Stimulated activated CD8-positive, alpha-beta memory T cell treated with anti-CD3 and anti-CD28 coated beads, Interleukin-12 subunit alpha, Interleukin-12 subunit beta, amount 100 ng/mL, for 24 hours (primary cell): ENCODE results near the gene HMGXB4.

Experiments used
- DNase-seq: peaks from one replicate; pipeline ENCODE4 v3.0.0-alpha.2; 2020; ENCODE audit errors: extremely low read depth

Gene HMGXB4

DNA sequence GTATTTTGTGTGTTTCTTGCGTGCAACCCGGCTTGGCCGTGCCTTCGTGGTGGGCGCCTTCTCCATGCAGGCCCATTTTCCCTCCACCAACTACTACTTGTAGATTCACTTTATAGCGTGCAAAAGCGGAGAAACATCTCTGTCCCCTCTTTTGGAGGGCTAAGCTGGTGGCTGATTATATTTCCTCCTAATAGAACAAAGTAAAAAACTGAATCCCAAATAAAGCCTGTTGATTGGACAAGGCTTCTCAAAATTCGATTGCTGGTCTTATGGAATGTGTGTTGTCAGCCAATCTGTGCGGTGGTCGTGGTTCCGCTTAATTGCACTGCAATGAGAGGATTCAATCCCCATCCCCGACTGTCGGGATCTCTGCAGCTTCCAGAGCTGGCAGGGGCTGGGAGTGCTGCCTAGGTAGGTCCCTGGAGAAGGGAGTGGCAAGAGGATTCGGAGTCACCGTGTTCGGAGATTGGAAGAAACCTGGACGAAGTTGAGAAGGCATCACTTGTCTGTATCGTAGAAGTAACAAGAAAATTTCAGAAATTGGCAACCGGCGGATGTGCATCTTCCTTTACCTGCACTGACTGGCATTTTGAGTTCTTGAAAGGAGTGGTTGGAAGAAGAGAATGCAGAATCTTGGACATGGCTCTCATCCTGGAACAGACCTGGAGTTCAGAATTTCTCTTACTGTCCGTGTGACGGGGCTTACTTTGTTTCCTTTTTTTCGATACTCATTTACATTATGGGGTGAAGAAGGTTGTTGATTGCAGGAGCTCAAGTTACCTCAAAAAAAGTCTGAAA is 1.1 kb downstream of the HMGXB4 start:
- no peak for DNase-seq

DNA sequence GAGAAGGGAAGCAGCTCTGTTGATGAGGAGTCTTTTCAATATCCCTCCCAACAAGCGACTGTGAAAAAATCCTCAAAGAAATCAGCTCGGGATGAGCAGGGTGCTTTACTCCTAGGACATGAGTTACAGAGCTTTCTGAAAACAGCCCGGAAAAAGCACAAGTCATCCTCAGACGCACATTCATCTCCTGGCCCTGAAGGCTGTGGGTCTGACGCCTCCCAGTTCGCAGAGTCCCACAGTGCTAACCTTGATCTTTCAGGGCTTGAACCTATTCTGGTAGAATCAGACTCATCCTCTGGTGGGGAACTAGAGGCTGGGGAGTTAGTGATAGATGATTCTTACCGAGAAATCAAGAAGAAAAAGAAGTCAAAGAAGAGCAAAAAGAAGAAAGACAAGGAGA is 7.7 kb downstream of the HMGXB4 start:
- DNase-seq = no peak

DNA sequence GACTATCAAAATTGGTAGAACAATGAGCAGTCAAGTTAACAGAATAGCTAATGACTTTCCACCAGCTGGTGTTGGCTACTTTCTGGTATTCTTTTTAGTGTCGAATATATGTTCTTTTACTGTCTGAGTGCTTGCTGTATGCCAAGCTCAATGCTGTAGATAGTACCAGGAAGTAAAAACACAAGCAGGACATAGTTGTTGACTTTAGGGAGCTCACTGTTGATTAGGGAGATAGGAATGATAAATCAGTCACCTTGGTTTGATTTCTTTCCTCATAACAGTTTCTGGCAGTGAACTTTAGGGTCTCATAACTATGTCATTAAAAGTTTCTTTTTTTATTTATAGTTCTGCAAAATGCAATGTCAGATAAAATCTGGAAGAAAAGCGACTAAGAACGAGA is 9.0 kb downstream of the HMGXB4 start:
- DNase-seq = no peak

DNA sequence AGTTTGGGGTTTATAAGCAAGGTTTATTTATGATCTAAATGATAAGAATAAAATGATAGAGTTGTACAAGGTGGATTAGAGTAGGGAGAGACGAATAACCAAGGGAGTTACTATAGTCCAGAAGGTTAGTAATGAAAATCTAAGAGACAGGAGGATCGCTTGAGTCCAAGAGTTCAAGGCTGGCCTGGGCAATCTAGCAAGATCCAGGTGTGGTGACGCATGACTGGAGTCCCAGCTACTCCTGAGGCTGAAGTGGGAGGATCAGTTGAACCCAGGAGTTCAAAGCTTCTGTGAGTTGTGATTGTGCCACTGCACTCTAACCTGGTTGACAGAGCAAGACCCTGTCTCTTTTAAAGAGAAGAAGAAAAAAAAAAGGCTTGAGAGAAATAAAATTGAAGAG is 12.3 kb downstream of the HMGXB4 start:
- DNase-seq = no peak

DNA sequence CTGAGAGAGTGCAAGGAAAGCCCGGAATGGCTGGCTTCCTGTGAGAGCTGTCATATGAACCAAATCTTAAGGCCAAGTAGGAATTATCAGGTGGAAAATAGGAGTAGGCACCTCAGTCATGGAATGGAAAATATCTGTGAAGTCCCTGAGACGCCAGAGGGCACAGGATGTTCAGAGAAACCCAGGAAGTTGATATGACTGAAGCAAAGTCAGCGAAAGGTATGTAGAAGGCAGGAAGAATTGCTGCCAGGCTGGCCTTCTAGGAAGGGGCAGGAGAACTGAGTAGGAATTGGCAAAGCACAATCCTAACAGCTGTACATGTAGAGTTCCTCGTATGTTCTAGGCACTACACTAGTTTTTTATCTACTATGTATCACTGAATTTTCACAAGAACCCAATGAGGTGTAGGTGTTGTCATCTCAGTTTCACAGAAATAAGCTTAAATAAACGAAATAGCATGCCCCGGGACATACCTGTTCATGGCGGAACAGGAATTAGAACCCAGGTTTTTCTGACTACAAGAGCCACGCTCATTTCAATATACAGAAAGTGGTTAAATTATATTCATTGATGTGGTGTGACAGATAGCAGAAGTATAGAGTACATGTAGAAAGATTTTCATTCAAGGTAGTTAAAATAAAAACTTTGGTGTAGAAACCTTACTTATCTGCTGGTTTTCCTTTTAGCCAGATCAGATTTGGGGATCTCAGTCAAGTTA is 17.0 kb downstream of the HMGXB4 start:
- DNase-seq = no peak

DNA sequence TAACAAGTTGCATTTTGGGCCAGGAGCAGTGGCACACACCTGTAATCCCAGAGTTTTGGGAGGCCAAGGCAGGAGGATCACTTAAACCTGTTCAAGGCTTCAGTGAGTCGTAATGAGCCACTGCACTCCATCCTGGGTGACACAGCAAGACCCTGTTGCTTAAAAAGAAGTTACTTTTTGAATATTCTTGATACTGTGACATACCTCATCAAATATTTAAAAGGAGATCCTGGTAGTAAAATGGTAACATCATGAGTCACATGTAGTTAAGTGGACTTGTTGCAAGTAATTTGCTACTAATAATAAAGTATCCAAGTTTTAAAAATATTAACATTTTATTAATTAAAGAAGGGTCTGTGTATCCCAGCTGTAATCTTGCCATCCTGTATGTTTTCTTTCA is 18.3 kb downstream of the HMGXB4 start:
- DNase-seq = no peak

DNA sequence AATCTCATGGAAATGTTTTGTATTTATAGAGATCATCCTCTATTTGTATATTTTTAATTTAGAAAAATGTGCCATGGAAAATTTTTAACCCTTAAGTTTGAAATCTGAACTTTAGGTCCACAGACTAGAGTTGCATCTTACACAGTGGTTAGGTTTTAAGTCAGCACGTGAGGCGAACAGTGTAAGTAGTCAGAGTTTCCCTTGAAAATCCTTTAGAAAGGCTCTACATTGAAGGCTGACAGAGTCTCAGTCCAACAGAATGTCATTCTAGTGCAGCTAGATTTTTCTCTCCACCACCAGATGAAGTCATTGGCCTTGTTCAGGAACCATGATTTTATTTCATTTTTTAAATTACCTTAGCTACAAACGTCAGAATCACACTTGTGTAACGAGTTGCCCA is 18.7 kb downstream of the HMGXB4 start:
- DNase-seq = no peak

DNA sequence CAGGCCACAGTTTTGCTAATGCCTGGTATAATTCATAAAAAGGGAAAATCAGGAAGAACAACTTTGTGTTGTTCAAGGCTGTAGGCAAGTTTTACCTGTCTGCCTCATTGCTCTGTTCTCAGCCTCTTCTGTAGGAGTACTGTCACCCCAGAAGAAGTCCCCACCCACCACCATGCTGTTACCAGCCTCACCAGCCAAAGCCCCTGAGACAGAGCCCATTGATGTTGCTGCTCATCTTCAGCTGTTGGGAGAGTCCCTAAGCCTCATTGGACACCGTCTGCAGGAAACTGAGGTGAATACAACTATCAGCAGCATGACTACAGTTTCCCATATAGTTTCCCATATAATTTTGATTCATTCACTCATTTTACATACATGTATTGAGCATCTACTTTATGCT is 30.8 kb downstream of the HMGXB4 start:
- DNase-seq = no peak

DNA sequence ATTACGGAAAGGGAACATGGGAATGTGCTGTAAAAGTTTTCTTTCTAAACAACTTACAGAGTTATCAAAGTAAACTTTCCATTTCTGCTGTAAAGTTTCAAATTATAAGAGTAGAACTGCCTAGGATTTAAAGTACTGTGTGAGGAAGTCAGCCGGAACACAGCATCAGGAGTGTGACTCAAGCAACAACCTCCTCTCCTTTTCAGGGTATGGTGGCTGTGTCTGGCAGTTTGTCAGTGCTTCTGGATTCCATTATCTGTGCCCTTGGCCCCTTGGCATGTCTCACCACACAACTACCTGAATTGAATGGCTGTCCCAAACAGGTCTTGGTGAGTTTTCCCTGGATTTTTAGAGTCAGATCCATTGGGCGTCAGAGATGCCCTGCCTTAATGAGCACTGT is 35.5 kb downstream of the HMGXB4 start:
- no peak for DNase-seq

DNA sequence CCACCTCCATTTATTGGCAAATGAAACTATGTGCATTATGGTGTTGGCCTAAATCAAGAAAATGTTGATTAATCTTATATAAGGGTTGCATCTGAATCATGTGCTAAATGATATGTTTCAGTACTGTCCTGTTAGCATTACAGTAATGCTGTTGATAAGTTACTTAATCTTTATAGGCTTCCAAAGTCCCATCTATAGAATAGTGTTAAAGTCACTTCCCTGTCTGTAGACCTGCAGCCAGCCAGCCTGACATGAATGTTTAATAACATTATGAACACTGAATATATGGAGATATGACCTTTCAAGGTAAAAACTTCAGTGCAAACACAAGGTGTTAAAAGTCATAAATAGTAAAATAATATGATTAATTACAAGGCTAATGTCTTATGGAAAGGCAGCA is 38.8 kb downstream of the HMGXB4 start:
- DNase-seq = no peak

DNA sequence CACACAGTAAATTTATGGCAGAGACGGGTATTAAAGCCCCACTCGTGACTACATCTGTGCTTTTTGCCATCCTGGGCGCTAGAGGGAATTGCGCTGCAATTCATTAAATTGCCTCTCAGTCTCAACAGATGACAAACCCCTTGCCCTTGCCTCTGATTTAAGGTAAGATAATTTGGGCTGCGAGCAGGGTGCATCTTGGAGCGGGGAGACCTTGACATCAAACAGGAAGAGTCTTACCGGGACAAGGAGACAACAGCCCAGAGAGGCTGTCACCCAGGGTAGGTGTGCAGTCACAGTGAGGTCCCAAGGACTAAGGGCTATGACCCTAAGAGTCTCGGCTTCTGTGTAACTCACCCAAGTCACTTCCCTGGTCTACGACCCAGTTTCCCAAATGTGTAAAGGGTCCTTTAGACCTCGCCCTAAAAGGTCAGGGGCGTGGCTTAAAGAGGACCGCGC is 42.0 kb downstream of the HMGXB4 start:
- no peak for DNase-seq

DNA sequence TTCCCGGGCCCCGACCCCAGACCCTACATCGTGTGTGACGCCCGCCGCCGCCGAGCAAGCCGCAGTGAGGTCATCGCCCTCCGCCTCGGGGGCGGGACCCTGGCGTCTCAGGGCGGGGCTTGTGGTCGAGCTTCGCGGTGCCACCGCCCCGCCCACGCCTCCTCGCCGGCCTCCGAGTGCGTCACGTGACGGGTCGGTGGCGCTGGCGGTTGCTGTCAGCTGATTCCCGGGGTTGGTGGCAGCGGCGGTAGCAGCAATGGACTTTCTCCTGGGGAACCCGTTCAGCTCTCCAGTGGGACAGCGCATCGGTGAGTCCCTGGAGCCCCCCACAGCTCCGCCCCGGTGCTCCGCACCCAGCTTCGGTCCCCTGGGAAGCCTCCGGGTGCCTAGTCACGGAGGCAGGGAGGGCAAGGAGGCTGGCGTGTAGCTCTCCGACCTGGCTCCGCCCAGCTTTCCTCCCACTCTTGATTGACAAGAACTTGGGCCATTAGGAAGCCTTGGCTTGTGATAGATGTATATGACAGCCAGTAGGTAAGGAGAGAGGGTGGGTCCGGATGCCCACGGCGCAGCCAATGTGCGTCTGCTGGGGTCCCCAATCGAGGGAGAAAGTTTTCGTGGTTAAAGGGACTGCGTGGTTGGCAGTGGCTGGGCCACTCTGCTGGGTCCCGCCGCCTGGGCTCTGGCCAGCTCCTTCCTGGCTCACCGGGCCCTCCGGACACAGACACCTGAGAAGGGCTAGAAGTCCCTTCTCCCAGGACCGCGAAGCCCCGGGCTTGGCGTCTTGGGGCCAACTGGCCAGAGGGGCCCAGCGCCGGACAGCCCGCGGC is 42.6 kb downstream of the HMGXB4 start, which contains the start of gene TOM1:
TOM1 (plus strand) TSS at position 222 of the 827 bp plus-strand sequence; CDS start at position 257, 35 bp downstream.
- DNase-seq = peak; percentile 94

DNA sequence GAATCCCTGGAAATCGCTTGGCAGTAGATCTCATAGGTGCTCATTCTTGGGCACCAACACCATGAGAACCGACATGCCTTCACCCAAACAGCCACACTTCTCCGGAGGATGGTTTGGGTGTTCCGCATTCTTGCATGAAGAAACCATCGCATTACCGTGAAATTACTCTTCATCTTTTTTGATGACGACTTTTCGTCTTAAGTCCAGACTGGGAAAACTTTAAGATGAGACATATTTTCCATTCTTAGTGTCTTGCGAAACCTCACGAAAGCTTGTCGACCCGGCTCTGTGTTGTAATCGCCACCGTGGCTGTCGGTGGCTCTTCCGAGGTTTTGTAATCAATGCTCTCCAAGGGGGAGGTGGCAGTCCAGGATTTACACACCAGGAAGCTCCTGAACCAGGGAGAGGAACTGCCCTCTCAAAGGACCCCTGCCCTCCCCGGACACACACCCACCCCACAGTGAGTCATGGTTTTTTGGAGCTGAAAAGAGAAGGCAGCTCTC is 44.1 kb downstream of the HMGXB4 start:
- no peak for DNase-seq

DNA sequence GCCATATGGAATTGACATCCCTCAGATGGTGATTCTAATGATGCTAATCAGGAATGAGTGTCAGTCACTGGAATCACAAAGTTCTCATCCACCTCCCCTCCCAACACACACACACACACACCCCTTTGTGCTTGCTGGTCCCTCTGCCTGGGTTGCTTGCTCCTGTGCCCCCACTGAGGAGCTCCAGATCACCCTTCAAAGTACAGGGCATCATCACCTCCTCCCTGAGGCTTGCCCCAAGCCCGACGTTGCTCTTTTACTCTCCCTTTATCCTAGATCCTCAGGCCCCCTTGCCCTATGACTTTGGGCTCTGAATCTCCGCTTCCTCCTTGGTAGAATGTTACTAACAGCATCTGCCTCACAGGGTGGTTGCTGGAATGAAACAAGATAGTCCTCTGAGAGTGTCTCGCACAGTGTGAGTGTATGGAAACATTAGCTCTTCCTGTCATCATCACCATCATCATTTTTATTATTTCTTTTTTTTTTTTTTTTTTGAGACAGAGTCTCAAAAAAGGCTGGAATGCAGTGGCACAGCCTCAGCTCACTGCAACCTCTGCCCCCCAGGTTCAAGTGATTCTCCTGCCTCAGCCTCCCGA is 45.8 kb downstream of the HMGXB4 start:
- no peak for DNase-seq

DNA sequence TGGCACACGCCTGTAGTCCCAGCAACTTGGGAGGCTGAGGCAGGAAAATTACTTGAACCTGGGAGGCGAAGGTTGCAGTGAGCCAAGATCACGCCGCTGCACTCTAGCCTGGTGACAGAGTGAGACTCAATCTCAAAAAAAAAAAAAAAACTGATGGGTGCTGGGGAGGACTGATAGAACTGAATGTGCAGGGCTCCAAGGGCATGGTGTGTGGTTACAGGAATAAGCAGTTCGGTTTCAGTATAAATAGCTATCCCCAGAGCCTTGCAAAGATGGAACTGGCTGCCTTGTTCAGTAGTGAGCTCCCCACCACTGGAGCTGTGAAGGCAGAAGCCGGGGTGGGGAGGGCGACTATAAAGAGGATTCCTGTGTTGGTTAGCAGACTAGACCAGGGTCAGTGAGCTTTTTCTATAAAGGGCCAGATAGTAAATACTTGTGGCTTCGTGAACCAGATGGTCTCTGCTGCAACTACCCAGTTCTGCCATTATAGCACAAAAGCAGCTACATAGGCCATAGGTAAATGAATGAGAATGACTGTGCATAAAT is 48.3 kb downstream of the HMGXB4 start:
- no peak for DNase-seq

DNA sequence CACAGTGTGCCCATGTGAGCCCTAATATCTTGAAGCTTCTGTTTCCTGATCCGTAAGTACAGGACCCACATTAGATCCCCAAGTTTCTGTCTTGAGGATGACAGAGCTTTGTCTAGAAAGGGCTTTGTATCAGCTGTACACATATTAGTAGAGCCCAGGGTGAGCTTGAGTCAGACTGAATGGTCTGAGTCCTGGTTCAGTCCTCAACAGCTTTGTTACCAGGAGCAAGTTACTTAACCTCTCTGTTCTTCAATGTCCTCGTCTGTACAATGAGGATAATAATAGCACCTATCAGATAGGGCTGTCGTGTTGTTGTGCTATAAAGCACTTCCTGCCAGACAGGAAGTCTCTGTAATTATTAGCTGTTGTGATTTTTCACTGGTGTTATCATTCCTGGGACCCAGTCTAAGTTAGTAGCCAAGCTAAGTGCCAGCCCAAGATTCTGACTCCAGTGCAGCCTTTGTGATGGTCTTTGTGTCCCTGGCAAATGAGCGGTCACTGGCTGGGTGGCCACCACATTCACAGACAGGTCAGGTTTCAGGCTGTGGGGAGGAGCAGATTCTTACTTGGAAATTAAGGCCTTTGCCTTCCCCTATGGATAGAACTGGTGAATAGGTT is 49.2 kb downstream of the HMGXB4 start:
- DNase-seq = no peak

DNA sequence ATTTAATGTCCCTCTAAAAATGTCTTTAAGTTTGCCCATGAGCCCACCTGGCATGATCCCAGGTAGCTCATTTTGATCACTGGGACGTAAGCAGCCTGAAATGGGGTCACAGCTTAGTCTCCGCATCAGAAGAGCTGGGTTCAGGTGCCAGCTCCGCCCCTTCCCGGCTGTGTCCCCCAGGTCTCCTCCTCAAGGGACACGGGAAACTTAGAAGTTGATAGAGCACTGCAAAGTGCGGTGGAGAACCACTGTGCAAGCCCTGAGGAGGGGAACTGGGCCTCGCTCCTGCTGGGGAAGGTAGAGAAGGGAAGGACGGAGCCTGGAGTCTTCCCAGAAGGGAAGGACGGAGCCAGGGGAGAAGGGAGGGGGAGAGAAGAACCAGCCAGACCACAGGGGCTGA is 50.1 kb downstream of the HMGXB4 start:
- no peak for DNase-seq

DNA sequence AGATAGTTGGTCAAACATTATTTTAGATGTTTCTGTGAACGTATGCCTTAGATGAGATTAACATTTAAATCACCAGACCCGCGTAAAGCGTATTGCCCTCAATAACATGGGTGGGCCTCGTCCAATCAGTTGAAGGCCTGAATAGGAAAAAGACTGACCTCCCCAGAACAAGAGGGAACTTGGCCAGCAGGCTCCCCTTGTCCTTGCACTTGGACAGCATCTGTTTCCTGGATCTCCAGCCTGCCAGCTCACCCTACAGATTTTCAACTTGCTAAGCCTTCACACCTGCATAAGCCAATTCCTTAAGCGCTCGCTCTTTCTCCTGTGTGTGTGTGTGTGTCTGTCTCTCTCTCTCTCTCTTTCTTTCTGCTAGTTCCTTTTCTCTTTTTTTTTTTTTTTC is 50.6 kb downstream of the HMGXB4 start:
- no peak for DNase-seq

DNA sequence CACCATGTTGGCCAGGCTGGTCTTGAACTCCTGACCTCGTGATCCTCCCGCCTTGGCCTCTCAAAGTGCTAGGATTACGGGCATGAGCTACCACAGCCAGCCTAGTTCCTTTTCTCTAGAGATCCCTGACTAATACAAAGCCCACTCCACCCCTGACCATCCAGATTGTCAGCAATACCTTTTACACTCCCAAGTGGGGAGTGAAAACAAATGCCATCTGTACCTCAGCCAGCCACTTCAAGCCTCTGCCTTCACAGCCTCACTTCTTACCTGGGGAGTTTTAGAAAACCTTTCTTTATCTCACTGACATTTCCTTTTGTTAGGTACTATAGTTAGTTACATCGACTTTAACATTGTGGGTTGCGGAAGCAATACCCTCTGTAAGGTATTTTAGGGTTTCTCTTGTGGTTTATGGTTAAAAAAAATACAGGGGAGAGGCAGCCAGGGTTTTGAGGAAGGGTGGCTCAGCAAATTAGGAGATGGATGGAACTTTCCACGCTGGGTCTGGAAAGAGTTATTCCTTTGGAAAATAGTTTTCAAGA is 51.3 kb downstream of the HMGXB4 start:
- DNase-seq = no peak
